WTC11 (cell line): ENCODE measurements around the gene AHRR. TPM values are rescaled to one million over a fixed set of nuclear protein-coding genes. Genes with fewer than 3 reads are reported as not detected.

Experiments
- ATAC-seq: fragments of 200-7000 bp; cut with Tn5 transposase; 2 replicates; pipeline ENCODE4 v1.10.0; 2021; ENCODE audit warnings: mild to moderate bottlenecking, moderate library complexity
- CTCF ChIA-PET: fragments of 300-600 bp; sonication (Branson Sonifier 250); formaldehyde crosslinking; loops from one replicate; lab custom pipeline; 2021; ENCODE audit warnings: antibody characterized with exemption; lab: Charles Lee
- POLR2A ChIA-PET: fragments of 350-600 bp; sonication (Branson Sonifier 250); formaldehyde crosslinking; loops from one replicate; lab custom pipeline; 2021; ENCODE audit warnings: antibody characterized with exemption; lab: Charles Lee
- DNase-seq: peaks from one replicate; pipeline ENCODE4 v3.0.0; 2021; ENCODE audit warnings: low spot score
- H3K27ac Mint-ChIP-seq: 2 replicates; pipeline ENCODE4 v1.8.0; 2021; ENCODE audit warnings: mixed read lengths
- H3K27me3 Mint-ChIP-seq: 2 replicates; pipeline ENCODE4 v1.8.0; 2021; ENCODE audit warnings: low read depth, mild to moderate bottlenecking, moderate library complexity, mixed read lengths
- H3K36me3 Mint-ChIP-seq: 2 replicates; pipeline ENCODE4 v1.8.0; 2021; ENCODE audit warnings: mixed read lengths
- H3K4me1 Mint-ChIP-seq: 2 replicates; pipeline ENCODE4 v1.8.0; 2022; ENCODE audit warnings: mixed read lengths
- H3K4me3 Mint-ChIP-seq: 2 replicates; pipeline ENCODE4 v1.8.0; 2021; ENCODE audit warnings: mild to moderate bottlenecking, moderate library complexity, mixed read lengths
- H3K9me3 Mint-ChIP-seq: 2 replicates; pipeline ENCODE4 v1.8.0; 2021; ENCODE audit warnings: mixed read lengths
- EMX1 ChIP-seq: fragments of 250-450 bp; sonication (Bioruptor Pico); IDR thresholded peaks from 2 replicates; pipeline ENCODE4 v1.8.0; 2021; ENCODE audit warnings: mild to moderate bottlenecking
- ESRRA ChIP-seq: sonication (generic); formaldehyde crosslinking; IDR thresholded peaks from 2 replicates; pipeline ENCODE4 v1.8.1; 2022; ENCODE audit warnings: mild to moderate bottlenecking, missing genetic modification reagents, borderline replicate concordance
- FOXJ3 ChIP-seq: sonication (generic); formaldehyde crosslinking; IDR thresholded peaks from 2 replicates; pipeline ENCODE4 v1.9.0; 2021; ENCODE audit warnings: missing genetic modification reagents, mild to moderate bottlenecking, borderline replicate concordance
- GRHL2 ChIP-seq: fragments of 250-450 bp; sonication (Bioruptor Pico); IDR thresholded peaks from 2 replicates; pipeline ENCODE4 v1.8.0; 2022; ENCODE audit warnings: mild to moderate bottlenecking, moderate library complexity; ENCODE audit not compliant: insufficient replicate concordance, severe bottlenecking
- JAZF1 ChIP-seq: fragments of 250-450 bp; sonication (Bioruptor Pico); IDR thresholded peaks from 2 replicates; pipeline ENCODE4 v1.9.0; 2021; ENCODE audit warnings: moderate library complexity, mild to moderate bottlenecking, inconsistent platforms
- NFYB ChIP-seq: sonication (generic); formaldehyde crosslinking; conservative IDR thresholded peaks from 2 replicates; pipeline ENCODE4 v1.8.0; 2022; ENCODE audit warnings: low read depth, missing genetic modification reagents
- NR3C1 ChIP-seq: sonication (generic); formaldehyde crosslinking; conservative IDR thresholded peaks from 2 replicates; pipeline ENCODE4 v1.8.1; 2023; ENCODE audit warnings: low read depth, mild to moderate bottlenecking, missing genetic modification reagents
- PRRX2 ChIP-seq: fragments of 250-450 bp; sonication (Bioruptor Pico); IDR thresholded peaks from 2 replicates; pipeline ENCODE4 v1.8.0; 2021; ENCODE audit warnings: mild to moderate bottlenecking
- ZNF232 ChIP-seq: sonication (generic); formaldehyde crosslinking; IDR thresholded peaks from 2 replicates; pipeline ENCODE4 v1.8.0; 2022; ENCODE audit warnings: mild to moderate bottlenecking, missing genetic modification reagents
- ZNF396 ChIP-seq: fragments of 250-450 bp; sonication (Bioruptor Pico); IDR thresholded peaks from 2 replicates; pipeline ENCODE4 v1.8.0; 2021; ENCODE audit warnings: mild to moderate bottlenecking, moderate library complexity, borderline replicate concordance
- total RNA-seq: library from RNA; stranded (reverse); gene quantifications from 3 replicates; pipeline ENCODE4 v1.2.3, GENCODE V29; 2021
- TF ChIP-seq, protein P1 (sequence below): sonication (generic); formaldehyde crosslinking; IDR thresholded peaks from 2 replicates; pipeline ENCODE4 v1.8.1; 2022; ENCODE audit warnings: mild to moderate bottlenecking, moderate library complexity, missing genetic modification reagents
- TF ChIP-seq, protein P2 (sequence below): fragments of 250-450 bp; sonication (Bioruptor Pico); IDR thresholded peaks from 2 replicates; pipeline ENCODE4 v1.9.0; 2021; ENCODE audit warnings: mild to moderate bottlenecking
- TF ChIP-seq, protein P3 (sequence below): sonication (generic); formaldehyde crosslinking; IDR thresholded peaks from 2 replicates; pipeline ENCODE4 v1.8.0; 2023; ENCODE audit warnings: missing genetic modification reagents, mild to moderate bottlenecking, borderline replicate concordance
- TF ChIP-seq, protein P4 (sequence below): sonication (generic); formaldehyde crosslinking; IDR thresholded peaks from 2 replicates; pipeline ENCODE4 v1.8.0; 2022; ENCODE audit warnings: missing genetic modification reagents
- TF ChIP-seq, protein P5 (sequence below): sonication (generic); formaldehyde crosslinking; IDR thresholded peaks from 2 replicates; pipeline ENCODE4 v1.8.1; 2023; ENCODE audit warnings: mild to moderate bottlenecking, missing genetic modification reagents, borderline replicate concordance
- TF ChIP-seq, protein P6 (sequence below): fragments of 250-450 bp; sonication (Bioruptor Pico); IDR thresholded peaks from 2 replicates; pipeline ENCODE4 v1.8.0; 2021; ENCODE audit warnings: mild to moderate bottlenecking
- TF ChIP-seq, protein P7 (sequence below): sonication (generic); formaldehyde crosslinking; IDR thresholded peaks from 2 replicates; pipeline ENCODE4 v1.8.0; 2022; ENCODE audit warnings: mild to moderate bottlenecking, missing genetic modification reagents
- TF ChIP-seq, protein P8 (sequence below): sonication (generic); formaldehyde crosslinking; IDR thresholded peaks from 2 replicates; pipeline ENCODE4 v1.8.1; 2022; ENCODE audit warnings: low read depth, mild to moderate bottlenecking, moderate library complexity, missing genetic modification reagents, borderline replicate concordance

AHRR gene
- total RNA-seq, 1 experiment from 2014 or later, result 4.5 TPM

DNA sequence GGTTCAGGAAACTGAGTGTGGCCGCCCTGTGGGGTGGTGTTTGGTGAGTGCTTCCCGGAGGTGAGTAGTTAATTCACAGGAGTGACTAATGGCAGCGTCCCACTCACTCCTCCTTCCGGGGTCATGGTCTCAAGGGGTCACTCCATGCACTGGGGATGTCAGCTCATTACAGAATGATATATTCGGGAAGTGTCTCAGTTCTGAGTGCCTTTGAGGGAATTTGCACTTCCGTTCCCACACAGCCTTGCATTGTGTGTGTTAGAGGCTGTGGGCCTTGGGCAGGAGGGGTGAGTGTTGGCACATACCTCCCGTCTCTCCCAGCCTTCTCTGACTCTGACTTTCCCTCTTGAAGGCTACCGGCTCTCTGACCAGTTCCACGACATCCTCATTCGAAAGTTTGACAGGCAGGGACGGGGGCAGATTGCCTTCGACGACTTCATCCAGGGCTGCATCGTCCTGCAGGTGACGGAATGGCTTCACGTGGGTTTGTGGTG, 10.5 kb upstream of the AHRR start:
- Mint-ChIP-seq H3K9me3 (no peaks in the 10 kb centered on the region), H3K4me1 (peaks cover 12% of the 10 kb centered on the region), H3K4me3 (no peak overlapping the region), H3K36me3 (peaks cover 11% of the 10 kb centered on the region), H3K27me3 (no peaks in the 10 kb centered on the region), H3K27ac (peak overlapping the region; percentile 45)
- POLR2A ChIA-PET, result no interaction called here
- DNase-seq, result no peak
- CTCF ChIA-PET, result interaction anchor here (1.7 kb wide), 1 partner anchor 10 kb away, joined by 4 read pairs; the partner anchor contains the start of gene AHRR
- ATAC-seq, result no peak
- TF ChIP-seq, protein P1, sequence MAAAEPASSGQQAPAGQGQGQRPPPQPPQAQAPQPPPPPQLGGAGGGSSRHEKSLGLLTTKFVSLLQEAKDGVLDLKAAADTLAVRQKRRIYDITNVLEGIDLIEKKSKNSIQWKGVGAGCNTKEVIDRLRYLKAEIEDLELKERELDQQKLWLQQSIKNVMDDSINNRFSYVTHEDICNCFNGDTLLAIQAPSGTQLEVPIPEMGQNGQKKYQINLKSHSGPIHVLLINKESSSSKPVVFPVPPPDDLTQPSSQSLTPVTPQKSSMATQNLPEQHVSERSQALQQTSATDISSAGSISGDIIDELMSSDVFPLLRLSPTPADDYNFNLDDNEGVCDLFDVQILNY, result no peak
- TF ChIP-seq, protein P2, sequence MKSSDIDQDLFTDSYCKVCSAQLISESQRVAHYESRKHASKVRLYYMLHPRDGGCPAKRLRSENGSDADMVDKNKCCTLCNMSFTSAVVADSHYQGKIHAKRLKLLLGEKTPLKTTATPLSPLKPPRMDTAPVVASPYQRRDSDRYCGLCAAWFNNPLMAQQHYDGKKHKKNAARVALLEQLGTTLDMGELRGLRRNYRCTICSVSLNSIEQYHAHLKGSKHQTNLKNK (CRISPR knock-in tag), result no peak
- TF ChIP-seq PRRX2 (CRISPR knock-in tag), result no peak
- TF ChIP-seq, protein P3, sequence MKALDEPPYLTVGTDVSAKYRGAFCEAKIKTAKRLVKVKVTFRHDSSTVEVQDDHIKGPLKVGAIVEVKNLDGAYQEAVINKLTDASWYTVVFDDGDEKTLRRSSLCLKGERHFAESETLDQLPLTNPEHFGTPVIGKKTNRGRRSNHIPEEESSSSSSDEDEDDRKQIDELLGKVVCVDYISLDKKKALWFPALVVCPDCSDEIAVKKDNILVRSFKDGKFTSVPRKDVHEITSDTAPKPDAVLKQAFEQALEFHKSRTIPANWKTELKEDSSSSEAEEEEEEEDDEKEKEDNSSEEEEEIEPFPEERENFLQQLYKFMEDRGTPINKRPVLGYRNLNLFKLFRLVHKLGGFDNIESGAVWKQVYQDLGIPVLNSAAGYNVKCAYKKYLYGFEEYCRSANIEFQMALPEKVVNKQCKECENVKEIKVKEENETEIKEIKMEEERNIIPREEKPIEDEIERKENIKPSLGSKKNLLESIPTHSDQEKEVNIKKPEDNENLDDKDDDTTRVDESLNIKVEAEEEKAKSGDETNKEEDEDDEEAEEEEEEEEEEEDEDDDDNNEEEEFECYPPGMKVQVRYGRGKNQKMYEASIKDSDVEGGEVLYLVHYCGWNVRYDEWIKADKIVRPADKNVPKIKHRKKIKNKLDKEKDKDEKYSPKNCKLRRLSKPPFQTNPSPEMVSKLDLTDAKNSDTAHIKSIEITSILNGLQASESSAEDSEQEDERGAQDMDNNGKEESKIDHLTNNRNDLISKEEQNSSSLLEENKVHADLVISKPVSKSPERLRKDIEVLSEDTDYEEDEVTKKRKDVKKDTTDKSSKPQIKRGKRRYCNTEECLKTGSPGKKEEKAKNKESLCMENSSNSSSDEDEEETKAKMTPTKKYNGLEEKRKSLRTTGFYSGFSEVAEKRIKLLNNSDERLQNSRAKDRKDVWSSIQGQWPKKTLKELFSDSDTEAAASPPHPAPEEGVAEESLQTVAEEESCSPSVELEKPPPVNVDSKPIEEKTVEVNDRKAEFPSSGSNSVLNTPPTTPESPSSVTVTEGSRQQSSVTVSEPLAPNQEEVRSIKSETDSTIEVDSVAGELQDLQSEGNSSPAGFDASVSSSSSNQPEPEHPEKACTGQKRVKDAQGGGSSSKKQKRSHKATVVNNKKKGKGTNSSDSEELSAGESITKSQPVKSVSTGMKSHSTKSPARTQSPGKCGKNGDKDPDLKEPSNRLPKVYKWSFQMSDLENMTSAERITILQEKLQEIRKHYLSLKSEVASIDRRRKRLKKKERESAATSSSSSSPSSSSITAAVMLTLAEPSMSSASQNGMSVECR (CRISPR knock-in tag), result no peak
- no peak for TF ChIP-seq ZNF396
- TF ChIP-seq, protein P4, sequence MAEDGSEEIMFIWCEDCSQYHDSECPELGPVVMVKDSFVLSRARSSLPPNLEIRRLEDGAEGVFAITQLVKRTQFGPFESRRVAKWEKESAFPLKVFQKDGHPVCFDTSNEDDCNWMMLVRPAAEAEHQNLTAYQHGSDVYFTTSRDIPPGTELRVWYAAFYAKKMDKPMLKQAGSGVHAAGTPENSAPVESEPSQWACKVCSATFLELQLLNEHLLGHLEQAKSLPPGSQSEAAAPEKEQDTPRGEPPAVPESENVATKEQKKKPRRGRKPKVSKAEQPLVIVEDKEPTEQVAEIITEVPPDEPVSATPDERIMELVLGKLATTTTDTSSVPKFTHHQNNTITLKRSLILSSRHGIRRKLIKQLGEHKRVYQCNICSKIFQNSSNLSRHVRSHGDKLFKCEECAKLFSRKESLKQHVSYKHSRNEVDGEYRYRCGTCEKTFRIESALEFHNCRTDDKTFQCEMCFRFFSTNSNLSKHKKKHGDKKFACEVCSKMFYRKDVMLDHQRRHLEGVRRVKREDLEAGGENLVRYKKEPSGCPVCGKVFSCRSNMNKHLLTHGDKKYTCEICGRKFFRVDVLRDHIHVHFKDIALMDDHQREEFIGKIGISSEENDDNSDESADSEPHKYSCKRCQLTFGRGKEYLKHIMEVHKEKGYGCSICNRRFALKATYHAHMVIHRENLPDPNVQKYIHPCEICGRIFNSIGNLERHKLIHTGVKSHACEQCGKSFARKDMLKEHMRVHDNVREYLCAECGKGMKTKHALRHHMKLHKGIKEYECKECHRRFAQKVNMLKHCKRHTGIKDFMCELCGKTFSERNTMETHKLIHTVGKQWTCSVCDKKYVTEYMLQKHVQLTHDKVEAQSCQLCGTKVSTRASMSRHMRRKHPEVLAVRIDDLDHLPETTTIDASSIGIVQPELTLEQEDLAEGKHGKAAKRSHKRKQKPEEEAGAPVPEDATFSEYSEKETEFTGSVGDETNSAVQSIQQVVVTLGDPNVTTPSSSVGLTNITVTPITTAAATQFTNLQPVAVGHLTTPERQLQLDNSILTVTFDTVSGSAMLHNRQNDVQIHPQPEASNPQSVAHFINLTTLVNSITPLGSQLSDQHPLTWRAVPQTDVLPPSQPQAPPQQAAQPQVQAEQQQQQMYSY (CRISPR knock-in tag), result no peak
- no peak for TF ChIP-seq GRHL2
- TF ChIP-seq, protein P5, sequence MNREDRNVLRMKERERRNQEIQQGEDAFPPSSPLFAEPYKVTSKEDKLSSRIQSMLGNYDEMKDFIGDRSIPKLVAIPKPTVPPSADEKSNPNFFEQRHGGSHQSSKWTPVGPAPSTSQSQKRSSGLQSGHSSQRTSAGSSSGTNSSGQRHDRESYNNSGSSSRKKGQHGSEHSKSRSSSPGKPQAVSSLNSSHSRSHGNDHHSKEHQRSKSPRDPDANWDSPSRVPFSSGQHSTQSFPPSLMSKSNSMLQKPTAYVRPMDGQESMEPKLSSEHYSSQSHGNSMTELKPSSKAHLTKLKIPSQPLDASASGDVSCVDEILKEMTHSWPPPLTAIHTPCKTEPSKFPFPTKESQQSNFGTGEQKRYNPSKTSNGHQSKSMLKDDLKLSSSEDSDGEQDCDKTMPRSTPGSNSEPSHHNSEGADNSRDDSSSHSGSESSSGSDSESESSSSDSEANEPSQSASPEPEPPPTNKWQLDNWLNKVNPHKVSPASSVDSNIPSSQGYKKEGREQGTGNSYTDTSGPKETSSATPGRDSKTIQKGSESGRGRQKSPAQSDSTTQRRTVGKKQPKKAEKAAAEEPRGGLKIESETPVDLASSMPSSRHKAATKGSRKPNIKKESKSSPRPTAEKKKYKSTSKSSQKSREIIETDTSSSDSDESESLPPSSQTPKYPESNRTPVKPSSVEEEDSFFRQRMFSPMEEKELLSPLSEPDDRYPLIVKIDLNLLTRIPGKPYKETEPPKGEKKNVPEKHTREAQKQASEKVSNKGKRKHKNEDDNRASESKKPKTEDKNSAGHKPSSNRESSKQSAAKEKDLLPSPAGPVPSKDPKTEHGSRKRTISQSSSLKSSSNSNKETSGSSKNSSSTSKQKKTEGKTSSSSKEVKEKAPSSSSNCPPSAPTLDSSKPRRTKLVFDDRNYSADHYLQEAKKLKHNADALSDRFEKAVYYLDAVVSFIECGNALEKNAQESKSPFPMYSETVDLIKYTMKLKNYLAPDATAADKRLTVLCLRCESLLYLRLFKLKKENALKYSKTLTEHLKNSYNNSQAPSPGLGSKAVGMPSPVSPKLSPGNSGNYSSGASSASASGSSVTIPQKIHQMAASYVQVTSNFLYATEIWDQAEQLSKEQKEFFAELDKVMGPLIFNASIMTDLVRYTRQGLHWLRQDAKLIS (CRISPR knock-in tag), result no peak
- TF ChIP-seq JAZF1, result no peak
- TF ChIP-seq ESRRA (CRISPR knock-in tag), result no peak
- TF ChIP-seq, protein P6, sequence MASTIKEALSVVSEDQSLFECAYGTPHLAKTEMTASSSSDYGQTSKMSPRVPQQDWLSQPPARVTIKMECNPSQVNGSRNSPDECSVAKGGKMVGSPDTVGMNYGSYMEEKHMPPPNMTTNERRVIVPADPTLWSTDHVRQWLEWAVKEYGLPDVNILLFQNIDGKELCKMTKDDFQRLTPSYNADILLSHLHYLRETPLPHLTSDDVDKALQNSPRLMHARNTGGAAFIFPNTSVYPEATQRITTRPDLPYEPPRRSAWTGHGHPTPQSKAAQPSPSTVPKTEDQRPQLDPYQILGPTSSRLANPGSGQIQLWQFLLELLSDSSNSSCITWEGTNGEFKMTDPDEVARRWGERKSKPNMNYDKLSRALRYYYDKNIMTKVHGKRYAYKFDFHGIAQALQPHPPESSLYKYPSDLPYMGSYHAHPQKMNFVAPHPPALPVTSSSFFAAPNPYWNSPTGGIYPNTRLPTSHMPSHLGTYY, result no peak
- no peak for TF ChIP-seq FOXJ3
- TF ChIP-seq EMX1 (CRISPR knock-in tag), result no peak
- TF ChIP-seq NR3C1, result no peak
- TF ChIP-seq, protein P7, sequence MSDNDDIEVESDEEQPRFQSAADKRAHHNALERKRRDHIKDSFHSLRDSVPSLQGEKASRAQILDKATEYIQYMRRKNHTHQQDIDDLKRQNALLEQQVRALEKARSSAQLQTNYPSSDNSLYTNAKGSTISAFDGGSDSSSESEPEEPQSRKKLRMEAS (CRISPR knock-in tag), result no peak
- TF ChIP-seq ZNF232 (CRISPR knock-in tag), result no peak
- TF ChIP-seq NFYB (CRISPR knock-in tag), result no peak
- TF ChIP-seq, protein P8, sequence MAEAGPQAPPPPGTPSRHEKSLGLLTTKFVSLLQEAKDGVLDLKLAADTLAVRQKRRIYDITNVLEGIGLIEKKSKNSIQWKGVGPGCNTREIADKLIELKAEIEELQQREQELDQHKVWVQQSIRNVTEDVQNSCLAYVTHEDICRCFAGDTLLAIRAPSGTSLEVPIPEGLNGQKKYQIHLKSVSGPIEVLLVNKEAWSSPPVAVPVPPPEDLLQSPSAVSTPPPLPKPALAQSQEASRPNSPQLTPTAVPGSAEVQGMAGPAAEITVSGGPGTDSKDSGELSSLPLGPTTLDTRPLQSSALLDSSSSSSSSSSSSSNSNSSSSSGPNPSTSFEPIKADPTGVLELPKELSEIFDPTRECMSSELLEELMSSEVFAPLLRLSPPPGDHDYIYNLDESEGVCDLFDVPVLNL, result no peak
